ENCODE results near the gene KCNJ10.

The KCNJ10 gene

GRCh38 chr1:160030657-160031364, 39.1 kb downstream of the KCNJ10 start:
- DNase-seq: no peak
- Mint-ChIP-seq H3K4me3 (peak overlapping the region; percentile 89), H3K9me3 (no peaks in the 10 kb centered on the region), H3K36me3 (peaks cover 9% of the 10 kb centered on the region), H3K27me3 (peaks cover 12% of the 10 kb centered on the region), H3K27ac (peak overlapping the region; percentile 86), H3K4me1 (peaks cover 36% of the 10 kb centered on the region)
- CTCF ChIA-PET: interaction anchor here (0.7 to 2.1 kb wide), 10 partner anchors 8 to 232 kb away, joined by 3 to 11 read pairs (median 4); no protein-coding TSS in a partner anchor

GRCh38 chr1:160028426-160028825, 41.5 kb downstream of the KCNJ10 start:
- H3K27me3 Mint-ChIP-seq: peaks cover 8% of the 10 kb centered on the region
- H3K9me3 Mint-ChIP-seq: no peaks in the 10 kb centered on the region
- H3K4me1 Mint-ChIP-seq: peaks cover 36% of the 10 kb centered on the region
- no peak overlapping the region for H3K4me3 Mint-ChIP-seq
- H3K36me3 Mint-ChIP-seq: peaks cover 10% of the 10 kb centered on the region
- no peak overlapping the region for H3K27ac Mint-ChIP-seq
- CTCF ChIA-PET: no interaction called here
- DNase-seq: no peak

GRCh38 chr1:160025314-160025713, 44.6 kb downstream of the KCNJ10 start:
- Mint-ChIP-seq H3K27ac (no peak overlapping the region), H3K9me3 (no peaks in the 10 kb centered on the region), H3K4me3 (no peak overlapping the region), H3K36me3 (peaks cover 5% of the 10 kb centered on the region), H3K27me3 (peaks cover 12% of the 10 kb centered on the region), H3K4me1 (peaks cover 11% of the 10 kb centered on the region)
- CTCF ChIA-PET: no interaction called here
- no peak for DNase-seq

- CTCF ChIA-PET: interaction anchor here (1.0 to 1.2 kb wide), 2 partner anchors 17 to 22 kb away, joined by 3 to 5 read pairs; no protein-coding TSS in a partner anchor
- peaks cover 4% of the 10 kb centered on the region for H3K36me3 Mint-ChIP-seq
- H3K27ac Mint-ChIP-seq: no peak overlapping the region
- no peak for DNase-seq
- no peaks in the 10 kb centered on the region for H3K9me3 Mint-ChIP-seq
- no peak overlapping the region for H3K4me3 Mint-ChIP-seq
- H3K27me3 Mint-ChIP-seq: peaks cover 22% of the 10 kb centered on the region
- H3K4me1 Mint-ChIP-seq: peaks cover 8% of the 10 kb centered on the region
These were observed 45.6 kb downstream of the KCNJ10 start for GRCh38 chr1:160024195-160024905.

GRCh38 chr1:160022330-160023310, 47.3 kb downstream of the KCNJ10 start:
- DNase-seq: no peak
- Mint-ChIP-seq H3K4me1 (peaks cover 4% of the 10 kb centered on the region), H3K36me3 (peaks cover 2% of the 10 kb centered on the region), H3K27me3 (peaks cover 23% of the 10 kb centered on the region), H3K9me3 (no peaks in the 10 kb centered on the region), H3K4me3 (no peak overlapping the region), H3K27ac (no peak overlapping the region)
- CTCF ChIA-PET: interaction anchor here (0.9 to 1.7 kb wide), 5 partner anchors 8 to 62 kb away, joined by 3 to 5 read pairs (median 4); no protein-coding TSS in a partner anchor

- Mint-ChIP-seq H3K36me3 (peaks cover 2% of the 10 kb centered on the region), H3K27ac (no peak overlapping the region), H3K9me3 (no peaks in the 10 kb centered on the region), H3K4me1 (peaks cover 4% of the 10 kb centered on the region), H3K27me3 (peaks cover 28% of the 10 kb centered on the region), H3K4me3 (no peak overlapping the region)
- CTCF ChIA-PET: no interaction called here
- DNase-seq: no peak
These were observed 48.4 kb downstream of the KCNJ10 start for GRCh38 chr1:160021376-160022074.

GRCh38 chr1:160020196-160020595, 49.8 kb downstream of the KCNJ10 start:
- H3K36me3 Mint-ChIP-seq: no peaks in the 10 kb centered on the region
- H3K4me1 Mint-ChIP-seq: peaks cover 4% of the 10 kb centered on the region
- H3K27me3 Mint-ChIP-seq: peaks cover 28% of the 10 kb centered on the region
- CTCF ChIA-PET: interaction anchor here (0.8 to 1.0 kb wide), 4 partner anchors 10 to 58 kb away, joined by 4 to 6 read pairs (median 4); no protein-coding TSS in a partner anchor
- no peak for DNase-seq
- no peaks in the 10 kb centered on the region for H3K9me3 Mint-ChIP-seq
- no peak overlapping the region for H3K27ac Mint-ChIP-seq
- H3K4me3 Mint-ChIP-seq: no peak overlapping the region

GRCh38 chr1:160018900-160019299, 51.1 kb downstream of the KCNJ10 start:
- no peaks in the 10 kb centered on the region for H3K36me3 Mint-ChIP-seq
- CTCF ChIA-PET: interaction anchor here (1.3 to 1.4 kb wide), 2 partner anchors 11 to 12 kb away, joined by 5 to 6 read pairs; no protein-coding TSS in a partner anchor
- peaks cover 4% of the 10 kb centered on the region for H3K4me1 Mint-ChIP-seq
- no peak overlapping the region for H3K4me3 Mint-ChIP-seq
- peaks cover 32% of the 10 kb centered on the region for H3K27me3 Mint-ChIP-seq
- no peaks in the 10 kb centered on the region for H3K9me3 Mint-ChIP-seq
- DNase-seq: no peak
- no peak overlapping the region for H3K27ac Mint-ChIP-seq

- Mint-ChIP-seq H3K27ac (no peak overlapping the region), H3K4me3 (no peak overlapping the region), H3K36me3 (no peaks in the 10 kb centered on the region), H3K4me1 (peaks cover 4% of the 10 kb centered on the region), H3K9me3 (no peaks in the 10 kb centered on the region), H3K27me3 (peaks cover 29% of the 10 kb centered on the region)
- CTCF ChIA-PET: interaction anchor here (1.3 to 1.4 kb wide), 2 partner anchors 10 to 12 kb away, joined by 5 to 6 read pairs; no protein-coding TSS in a partner anchor
- no peak for DNase-seq
These were observed 51.6 kb downstream of the KCNJ10 start for GRCh38 chr1:160018347-160018746.

- Mint-ChIP-seq H3K9me3 (no peaks in the 10 kb centered on the region), H3K36me3 (no peaks in the 10 kb centered on the region), H3K27me3 (peaks cover 29% of the 10 kb centered on the region), H3K27ac (no peak overlapping the region), H3K4me3 (no peak overlapping the region), H3K4me1 (peaks cover 4% of the 10 kb centered on the region)
- DNase-seq: no peak
- CTCF ChIA-PET: interaction anchor here (1.4 to 1.6 kb wide), 2 partner anchors 10 to 235 kb away, joined by 3 to 5 read pairs; no protein-coding TSS in a partner anchor
These were observed 52.4 kb downstream of the KCNJ10 start for GRCh38 chr1:160017592-160017991.

- Mint-ChIP-seq H3K4me1 (no peaks in the 10 kb centered on the region), H3K36me3 (no peaks in the 10 kb centered on the region), H3K9me3 (no peaks in the 10 kb centered on the region), H3K27ac (no peak overlapping the region), H3K4me3 (no peak overlapping the region), H3K27me3 (peaks cover 24% of the 10 kb centered on the region)
- CTCF ChIA-PET: no interaction called here
- DNase-seq: no peak
These were observed 58.2 kb downstream of the KCNJ10 start for GRCh38 chr1:160011781-160012180.

GRCh38 chr1:160009801-160010200, 60.2 kb downstream of the KCNJ10 start:
- Mint-ChIP-seq H3K4me3 (no peak overlapping the region), H3K9me3 (no peaks in the 10 kb centered on the region), H3K4me1 (no peaks in the 10 kb centered on the region), H3K27me3 (peaks cover 28% of the 10 kb centered on the region), H3K27ac (no peak overlapping the region), H3K36me3 (no peaks in the 10 kb centered on the region)
- CTCF ChIA-PET: interaction anchor here (1.0 to 13.0 kb wide), 4 partner anchors 13 to 210 kb away, joined by 3 to 301 read pairs (median 79); partner anchors contain the start of gene TAGLN2
- DNase-seq: no peak

- Mint-ChIP-seq H3K4me3 (no peak overlapping the region), H3K4me1 (no peaks in the 10 kb centered on the region), H3K27me3 (peaks cover 33% of the 10 kb centered on the region), H3K9me3 (no peaks in the 10 kb centered on the region), H3K36me3 (no peaks in the 10 kb centered on the region), H3K27ac (no peak overlapping the region)
- CTCF ChIA-PET: interaction anchor here (1.0 to 13.0 kb wide), 9 partner anchors 14 to 243 kb away, joined by 3 to 301 read pairs (median 7); partner anchors contain the start of genes IGSF9, PIGM and TAGLN2
- no peak for DNase-seq
These were observed 60.9 kb downstream of the KCNJ10 start for GRCh38 chr1:160009081-160009480.
